ENCODE results near the gene WNT4.

WNT4 gene

GRCh38 chr1:22121421-22121911 lies 21.4 kb downstream of the WNT4 start:
- DNase-seq (ENCODE audit: low read depth), result no peak
- TF ChIP-seq CTCF (IDR thresholded peaks at IDR 0.05; ENCODE audit: low read length, missing control alignments), result no peak
- no peak overlapping the region for H3K4me3 ChIP-seq (replicated peaks; ENCODE audit: low read depth, low read length)

GRCh38 chr1:22120469-22120790 lies 22.5 kb downstream of the WNT4 start:
- H3K4me3 ChIP-seq (replicated peaks; ENCODE audit: low read depth, low read length), result no peak overlapping the region
- TF ChIP-seq CTCF (IDR thresholded peaks at IDR 0.05; ENCODE audit: low read length, missing control alignments), result no peak
- no peak for DNase-seq (ENCODE audit: low read depth)

GRCh38 chr1:22119626-22120468 lies 23.1 kb downstream of the WNT4 start:
- no peak overlapping the region for H3K4me3 ChIP-seq (replicated peaks; ENCODE audit: low read depth, low read length)
- DNase-seq (ENCODE audit: low read depth), result no peak
- TF ChIP-seq CTCF (IDR thresholded peaks at IDR 0.05; ENCODE audit: low read length, missing control alignments), result no peak

- TF ChIP-seq CTCF (IDR thresholded peaks at IDR 0.05; ENCODE audit: low read length, missing control alignments), result no peak
- DNase-seq (ENCODE audit: low read depth), result no peak
- no peak overlapping the region for H3K4me3 ChIP-seq (replicated peaks; ENCODE audit: low read depth, low read length)
Measured at GRCh38 chr1:22118291-22118992, 24.5 kb downstream of the WNT4 start.

- peak; percentile 43 for DNase-seq (ENCODE audit: low read depth)
- no peak for TF ChIP-seq CTCF (IDR thresholded peaks at IDR 0.05; ENCODE audit: low read length, missing control alignments)
Measured at GRCh38 chr1:22117851-22118250, 25.0 kb downstream of the WNT4 start.

GRCh38 chr1:22117238-22117637 lies 25.7 kb downstream of the WNT4 start:
- DNase-seq (ENCODE audit: low read depth), result no peak
- no peak for TF ChIP-seq CTCF (IDR thresholded peaks at IDR 0.05; ENCODE audit: low read length, missing control alignments)
- no peak overlapping the region for H3K4me3 ChIP-seq (replicated peaks; ENCODE audit: low read depth, low read length)

More at GRCh38 chr1:22117851-22118250, 25.0 kb downstream of the WNT4 start:
- no peak overlapping the region for H3K4me3 ChIP-seq (replicated peaks; ENCODE audit: low read depth, low read length)
